HG02763 (cell line): ENCODE data around the gene CLEC3A.
"Not testable (repeated sequence)": the region's sequence is repeated elsewhere in the genome, so short reads cannot be mapped to it uniquely, and the experiment has no call there.

Experiments used
- ATAC-seq: cut with Tn5 transposase; IDR thresholded peaks from one replicate; pipeline ENCODE4 v1.9.1; 2021; ENCODE audit warnings: mild to moderate bottlenecking, moderate library complexity; ENCODE audit not compliant: unreplicated experiment

The CLEC3A gene, protein sequence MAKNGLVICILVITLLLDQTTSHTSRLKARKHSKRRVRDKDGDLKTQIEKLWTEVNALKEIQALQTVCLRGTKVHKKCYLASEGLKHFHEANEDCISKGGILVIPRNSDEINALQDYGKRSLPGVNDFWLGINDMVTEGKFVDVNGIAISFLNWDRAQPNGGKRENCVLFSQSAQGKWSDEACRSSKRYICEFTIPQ

DNA sequence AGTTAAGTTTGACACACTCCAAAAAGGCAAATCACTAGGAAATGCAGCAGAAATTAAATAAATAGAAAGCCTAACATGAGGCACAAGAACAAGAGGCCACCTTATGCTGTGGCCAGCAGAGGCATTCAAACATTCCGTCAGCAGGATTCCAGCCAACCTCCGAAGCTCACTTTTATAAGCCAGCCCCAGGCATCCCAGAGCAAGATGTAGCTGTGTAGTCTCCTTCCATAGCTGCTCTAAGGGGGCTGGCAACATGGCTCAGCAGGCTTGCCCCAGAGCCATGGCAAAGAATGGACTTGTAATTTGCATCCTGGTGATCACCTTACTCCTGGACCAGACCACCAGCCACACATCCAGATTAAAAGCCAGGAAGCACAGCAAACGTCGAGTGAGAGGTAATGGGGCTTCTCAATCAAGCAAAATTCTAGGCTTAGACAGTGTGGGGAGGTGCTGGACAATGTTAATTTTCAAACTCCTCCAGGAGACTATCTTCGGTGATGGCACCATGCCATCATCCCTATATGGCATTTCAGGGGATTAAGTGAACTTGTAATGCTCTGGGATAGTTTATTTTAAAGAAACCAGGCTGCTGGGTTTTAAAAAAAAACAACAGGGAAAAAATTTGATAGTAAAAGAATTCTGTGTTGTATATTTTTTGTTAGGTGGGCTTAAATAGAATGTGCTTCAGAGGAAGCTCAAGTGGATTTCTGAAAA is at the start of gene CLEC3A:
CLEC3A (plus strand) TSS at position 202 of the 714 bp plus-strand sequence; CDS start at position 281, 79 bp downstream.
- no peak for ATAC-seq

DNA sequence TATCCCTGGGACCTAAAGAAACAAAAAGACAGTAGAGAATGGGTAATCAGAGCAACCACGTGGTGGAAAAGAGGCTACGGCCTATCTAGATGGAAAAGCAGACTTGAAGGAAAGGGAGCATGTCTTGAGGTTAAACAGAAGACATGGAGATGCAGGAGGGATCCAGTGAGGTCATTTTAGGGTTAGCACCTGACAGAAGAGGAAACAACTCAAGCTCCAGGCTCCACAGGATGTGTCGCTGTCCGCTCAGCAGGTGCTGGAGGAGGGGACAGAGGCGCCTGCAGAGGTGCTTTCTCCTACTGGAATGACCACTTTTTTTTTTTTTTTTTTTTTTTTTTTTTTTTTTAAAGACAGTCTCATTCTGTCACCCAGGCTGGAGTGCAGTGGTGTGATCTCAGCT is 47.5 kb upstream of the CLEC3A start:
- ATAC-seq, result no peak

DNA sequence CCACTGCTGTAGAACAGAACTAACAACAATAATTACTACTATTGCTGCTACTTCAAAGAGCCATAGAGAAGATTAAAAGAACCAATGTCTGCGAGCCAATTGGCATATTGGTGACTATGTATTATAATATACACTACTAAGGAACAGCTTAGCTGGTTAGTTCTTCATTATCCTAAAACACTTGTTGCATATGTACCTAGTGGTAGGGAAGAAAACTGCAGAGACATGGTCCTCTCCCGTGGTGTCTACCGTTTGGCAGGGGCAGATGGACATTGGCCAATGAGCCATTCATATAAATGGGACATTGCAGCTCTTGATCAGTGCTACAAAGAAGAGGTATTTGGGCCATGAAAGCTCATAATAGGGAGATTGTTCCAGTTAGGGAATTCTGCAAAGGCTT is 46.4 kb upstream of the CLEC3A start:
- ATAC-seq, result no peak

DNA sequence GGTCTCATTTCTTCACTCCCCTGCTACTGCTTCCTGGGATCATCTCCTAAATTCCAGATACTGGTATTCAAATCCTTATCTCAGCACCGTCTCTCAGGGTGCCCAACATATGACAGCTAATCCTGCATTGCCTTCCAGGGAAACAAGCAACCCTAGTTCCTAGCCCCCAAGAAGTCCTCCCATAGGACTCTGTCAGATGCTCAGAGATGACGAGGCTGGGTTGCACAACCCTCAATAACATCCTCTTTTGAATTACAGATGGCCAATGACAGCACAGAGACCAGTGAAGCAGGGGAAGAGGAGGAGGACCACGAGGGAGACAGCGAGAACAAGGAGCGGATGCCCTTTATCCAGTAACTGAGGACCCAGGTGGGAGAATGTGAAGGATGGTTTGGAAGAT is 45.0 kb upstream of the CLEC3A start:
- ATAC-seq, result no peak

DNA sequence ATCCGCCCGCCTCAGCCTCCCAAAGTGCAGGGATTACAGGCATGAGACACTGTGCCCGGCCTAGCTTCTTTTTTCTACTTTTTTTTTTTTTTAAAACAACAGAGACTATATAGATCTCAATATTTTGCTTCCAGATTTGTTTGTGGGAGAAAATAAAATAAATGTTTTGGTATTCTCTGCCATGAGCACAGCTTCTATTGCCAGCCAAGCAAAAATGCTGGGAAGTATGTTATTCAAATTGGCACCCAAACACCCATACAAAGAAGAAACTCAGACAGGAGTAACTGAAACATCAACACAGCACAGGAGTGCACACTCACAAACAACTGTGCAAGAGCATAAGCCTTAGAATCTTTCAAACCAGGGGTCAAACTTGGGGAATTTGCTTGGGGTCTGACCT is 37.2 kb upstream of the CLEC3A start:
- ATAC-seq, result no peak

DNA sequence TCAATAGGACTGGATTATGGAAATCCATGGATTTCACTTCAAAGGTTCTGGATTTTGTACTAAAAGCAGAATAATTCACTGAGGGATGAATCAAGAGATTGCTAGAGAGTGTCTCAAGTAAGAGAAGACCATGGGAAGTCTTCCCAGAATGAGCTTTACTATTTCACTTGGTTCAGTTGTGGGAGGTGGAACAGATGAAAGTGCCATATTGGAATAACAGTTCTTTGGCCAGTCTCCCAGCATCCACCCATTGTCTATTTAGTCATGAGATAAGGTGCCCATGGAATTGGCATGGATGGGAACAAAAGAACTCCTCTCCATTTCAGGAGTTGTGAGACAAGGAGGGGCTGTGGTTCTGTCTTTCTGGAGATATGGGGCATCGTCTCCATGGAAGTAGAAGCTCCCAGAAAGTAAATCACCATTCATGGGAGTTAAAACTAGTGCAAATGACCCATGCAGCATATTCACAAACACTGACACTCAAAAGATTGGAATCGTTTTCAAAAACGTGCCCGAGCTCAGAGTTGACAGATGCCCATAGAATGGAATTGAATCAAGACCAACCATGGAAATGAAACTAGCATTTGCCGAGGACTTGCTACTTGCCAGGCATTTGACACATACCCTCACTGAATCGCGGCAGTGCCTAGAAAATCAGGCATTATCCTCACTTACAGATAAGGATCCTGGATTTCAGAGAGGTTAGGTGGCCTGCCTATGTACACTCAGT is 36.2 kb upstream of the CLEC3A start:
- no peak for ATAC-seq

DNA sequence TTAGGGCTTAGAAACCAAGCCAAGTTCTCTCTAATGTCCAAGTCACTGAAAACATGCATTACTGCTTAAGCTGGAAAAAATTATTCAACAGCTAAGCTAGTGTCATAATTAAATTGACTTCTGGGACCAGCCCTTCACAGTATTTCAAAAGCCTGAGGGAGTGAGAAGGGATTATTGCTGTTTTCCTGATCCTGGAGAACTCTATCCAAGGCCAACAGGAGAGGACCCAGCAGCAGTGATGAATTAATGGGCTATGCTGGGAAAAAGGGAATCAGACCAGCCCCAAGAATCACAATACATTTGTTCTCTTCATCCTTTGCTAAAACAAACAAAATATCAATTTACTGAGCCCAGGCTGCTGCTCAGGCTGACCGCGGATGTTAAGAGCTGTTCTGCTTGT is 34.5 kb upstream of the CLEC3A start:
- ATAC-seq, result no peak

DNA sequence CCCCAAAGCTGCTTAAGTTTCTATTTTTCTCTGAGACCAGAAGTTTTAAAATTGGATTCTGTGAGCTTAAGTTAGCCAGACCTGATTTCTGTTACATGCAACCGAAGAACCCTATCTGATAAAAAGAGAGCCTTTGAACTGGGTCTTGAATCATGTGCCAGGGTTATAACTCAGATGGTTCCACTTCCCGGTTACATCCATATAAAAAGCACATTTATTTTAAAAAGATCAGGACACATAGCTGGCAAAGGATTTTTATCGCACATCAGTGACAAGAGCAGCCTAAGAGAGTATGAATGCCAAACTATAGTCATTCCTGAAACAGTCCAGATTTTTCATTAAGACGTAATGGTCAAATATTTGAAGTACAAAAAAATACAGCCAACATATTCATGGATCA is 32.5 kb upstream of the CLEC3A start:
- no peak for ATAC-seq

DNA sequence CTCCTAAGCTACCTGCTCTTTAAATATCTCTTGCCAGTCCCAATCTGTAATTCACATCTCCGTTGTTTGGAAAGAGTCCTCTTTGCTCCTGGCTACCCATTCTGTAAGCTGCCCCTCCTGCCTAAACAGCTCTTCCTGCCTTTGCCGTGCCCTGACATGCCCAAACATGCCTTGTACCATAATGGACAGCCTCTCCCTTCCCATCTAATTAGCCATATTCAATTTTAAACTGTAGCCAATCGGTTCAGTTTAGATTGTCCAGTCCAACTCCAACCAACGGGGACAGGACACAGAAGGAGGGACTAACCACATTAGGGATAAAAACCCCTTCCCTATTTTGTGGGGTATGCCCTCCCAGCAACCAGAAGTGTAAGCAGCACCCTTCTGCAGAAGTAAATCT is 30.6 kb upstream of the CLEC3A start:
- no peak for ATAC-seq

DNA sequence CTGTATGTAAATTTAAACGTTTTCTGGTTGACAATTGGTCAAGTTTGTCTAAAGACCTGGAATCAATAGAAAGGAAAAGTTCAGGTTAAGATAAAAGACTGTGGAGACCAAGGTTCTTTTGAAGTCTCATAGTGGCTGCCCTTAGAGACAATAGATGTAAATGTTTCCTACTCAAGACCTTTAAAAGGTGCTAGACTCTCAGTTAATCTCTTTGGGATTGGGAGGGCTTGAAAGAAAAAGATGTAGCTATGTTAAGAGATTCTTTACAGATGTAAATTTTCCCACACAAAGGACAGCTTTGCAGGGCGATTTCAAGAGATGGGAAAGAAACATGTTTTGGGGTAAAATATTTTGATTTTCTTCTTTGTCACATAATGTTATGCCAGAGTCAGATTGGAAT is 30.0 kb upstream of the CLEC3A start:
- ATAC-seq, result not testable (repeated sequence)

DNA sequence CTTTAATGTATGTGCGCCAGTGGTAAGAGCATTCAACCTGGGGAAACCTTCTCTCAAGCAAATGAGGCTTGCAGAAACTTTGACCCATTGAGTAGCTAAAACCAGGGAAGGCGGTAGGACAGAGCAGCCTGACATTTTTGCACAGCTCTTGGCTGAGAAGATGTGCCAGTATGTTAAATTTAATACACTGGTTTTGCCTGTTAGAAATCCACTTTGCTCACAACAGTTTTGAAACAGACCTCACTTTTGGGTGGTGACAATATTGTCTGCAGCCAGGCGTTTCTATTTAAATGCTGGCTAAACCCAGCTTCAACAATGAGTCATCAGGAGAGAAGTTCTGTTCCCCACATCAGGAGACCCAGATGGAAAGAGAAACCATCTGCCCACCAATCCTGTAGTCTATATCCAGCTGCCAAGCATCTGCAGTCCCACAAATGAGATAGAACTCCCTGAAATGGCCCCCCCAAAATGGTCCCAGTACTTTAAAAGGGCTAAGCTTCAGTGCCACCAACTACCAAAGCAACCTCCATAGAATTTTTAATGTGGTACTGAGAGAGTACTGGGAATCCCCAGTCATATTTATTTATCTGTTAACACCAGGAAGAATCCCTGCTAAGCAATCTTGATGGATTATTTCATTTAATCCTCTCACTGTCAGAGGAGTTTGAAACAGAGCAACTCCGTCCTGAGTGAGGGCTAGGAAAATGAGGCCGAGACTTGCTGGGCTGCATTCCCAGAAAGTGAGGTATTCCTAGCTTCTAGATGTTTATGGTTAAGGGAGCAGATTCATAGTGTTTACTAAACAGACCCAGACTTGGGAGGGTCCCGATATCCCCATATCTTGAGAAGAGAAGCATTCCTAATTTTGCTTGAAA is 29.0 kb upstream of the CLEC3A start:
- no peak for ATAC-seq

DNA sequence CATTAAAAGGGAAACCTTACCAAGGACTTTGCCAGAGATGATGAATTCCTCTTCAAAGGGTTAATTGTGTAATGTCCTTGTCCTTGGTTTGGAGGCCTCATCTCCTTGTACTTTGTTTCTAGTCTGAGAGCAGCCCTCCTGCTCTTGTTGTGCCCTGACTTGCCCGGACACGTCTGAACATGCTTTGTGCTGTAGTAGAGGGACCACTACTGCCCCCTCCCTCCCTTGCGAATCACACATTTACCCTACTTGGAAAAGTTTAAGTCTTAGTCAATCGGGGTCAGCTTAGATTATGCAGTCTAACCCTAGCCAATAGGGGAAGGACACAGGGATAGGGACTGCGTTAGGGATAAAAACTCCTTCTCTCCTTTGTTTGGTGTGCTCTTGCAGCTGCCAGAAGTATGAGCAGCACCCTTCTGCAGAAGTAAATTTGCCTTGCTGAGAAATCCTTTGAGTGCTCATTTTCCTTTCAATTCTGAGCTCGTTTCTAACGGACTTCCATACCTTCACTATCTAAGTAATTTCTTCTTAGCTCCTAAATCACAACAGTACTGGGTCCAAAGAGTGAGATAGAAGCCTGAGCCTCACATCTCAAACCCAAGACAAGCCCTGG is 26.4 kb upstream of the CLEC3A start:
- no peak for ATAC-seq

DNA sequence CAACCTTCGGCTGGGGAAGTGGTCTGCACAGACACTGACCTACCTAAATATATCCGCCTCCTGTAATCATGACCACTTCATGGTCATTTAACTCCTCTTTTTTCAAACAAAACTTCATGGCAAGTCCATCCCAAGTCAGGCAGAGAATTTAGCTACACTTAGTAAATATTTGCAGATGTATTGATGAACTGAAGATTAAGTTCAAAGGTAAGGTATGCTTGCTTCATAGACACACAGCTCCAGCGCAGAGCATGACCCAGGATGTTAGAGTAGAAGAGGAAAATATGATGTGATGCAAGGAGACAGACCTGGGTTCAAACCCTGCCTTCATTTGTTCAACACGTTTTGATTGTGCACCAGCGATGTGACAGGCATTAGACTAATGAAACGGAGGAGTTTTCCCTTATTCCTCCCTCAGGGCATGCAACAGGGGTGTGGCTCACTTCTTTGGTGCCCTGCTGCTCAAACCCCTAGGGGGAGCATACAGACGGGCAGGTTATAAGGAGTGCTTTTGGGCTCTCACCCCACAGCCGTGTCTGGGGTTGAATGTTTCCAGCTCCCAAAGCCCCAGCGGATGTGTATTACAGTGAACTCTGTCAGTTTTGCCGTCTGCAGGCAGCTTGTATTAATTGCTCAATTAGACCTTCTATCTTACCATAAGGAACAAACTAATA is 23.9 kb upstream of the CLEC3A start:
- ATAC-seq, result no peak

DNA sequence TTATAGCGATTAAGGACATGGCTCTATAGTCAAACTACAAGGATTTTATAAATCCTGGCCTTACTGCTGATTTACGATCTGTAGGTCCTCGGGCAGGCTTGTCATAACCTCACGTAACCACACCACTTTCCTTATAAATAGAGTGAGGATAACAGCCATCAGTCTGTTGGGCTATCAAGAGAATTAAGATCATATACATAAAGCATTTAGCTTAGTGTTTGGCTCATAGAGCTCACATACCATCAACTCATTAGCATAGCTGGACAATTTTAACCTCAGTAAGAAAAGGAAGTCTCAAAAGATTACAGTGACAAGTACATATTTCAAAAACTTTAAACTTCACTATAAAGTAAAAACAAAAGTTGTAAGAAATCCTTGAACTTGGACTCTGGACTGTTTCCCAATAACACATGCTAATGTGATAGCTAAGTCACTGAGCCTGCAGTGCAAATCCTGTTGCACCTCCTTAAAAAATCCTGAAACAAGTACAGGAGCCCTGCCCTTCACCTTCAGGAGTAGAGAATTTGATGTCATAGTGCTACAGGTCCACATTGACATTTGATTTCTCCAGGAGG is 20.8 kb upstream of the CLEC3A start:
- ATAC-seq, result no peak

DNA sequence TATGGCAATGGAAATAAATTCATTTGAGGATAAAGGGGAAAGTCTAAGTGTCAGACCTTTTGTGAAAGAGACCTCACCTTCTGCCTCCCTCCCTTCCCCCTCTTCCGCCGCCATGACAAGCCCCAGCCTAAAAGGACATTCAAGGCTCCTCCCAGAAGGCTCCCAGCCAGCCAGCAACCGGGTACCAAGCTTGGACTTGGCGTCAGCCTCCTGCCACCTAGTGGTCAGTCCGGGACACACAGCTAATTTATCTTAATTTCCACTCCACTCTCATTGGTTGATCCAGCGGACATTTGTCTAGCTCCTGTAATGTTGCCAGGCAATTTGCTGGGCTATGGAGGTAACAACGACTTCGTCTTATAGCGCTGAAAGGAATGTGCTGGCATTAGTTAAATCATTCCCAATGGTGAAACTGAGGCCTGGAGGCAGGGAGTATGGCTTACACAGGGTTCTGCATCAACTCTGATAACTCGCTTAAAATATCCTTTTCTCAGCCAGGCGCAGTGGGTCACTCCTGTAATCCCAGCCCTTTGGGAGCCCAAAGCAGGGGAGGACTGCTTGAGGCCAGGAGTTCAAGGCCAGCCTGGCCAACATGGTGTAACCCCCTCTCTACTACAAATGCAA is 19.3 kb upstream of the CLEC3A start:
- peak; percentile 97 for ATAC-seq

DNA sequence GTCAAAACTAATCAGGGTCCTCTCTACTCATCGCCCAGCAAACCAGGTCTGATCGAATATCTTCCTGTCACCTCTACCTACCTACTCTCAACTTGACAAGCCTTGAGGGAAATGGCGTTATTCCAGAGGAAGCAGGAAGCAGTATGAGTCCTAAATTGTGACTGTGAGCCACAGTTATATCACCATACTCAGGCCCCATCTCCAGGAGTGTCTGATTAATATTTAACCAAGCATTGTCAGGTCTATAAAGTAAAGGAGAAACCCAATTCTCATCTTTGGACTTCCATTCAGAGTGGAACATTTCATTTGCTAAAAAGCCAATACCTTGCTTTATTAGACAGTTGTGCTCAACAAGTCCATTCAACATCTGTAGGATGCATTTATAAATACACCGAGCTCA is 17.8 kb upstream of the CLEC3A start:
- no peak for ATAC-seq

DNA sequence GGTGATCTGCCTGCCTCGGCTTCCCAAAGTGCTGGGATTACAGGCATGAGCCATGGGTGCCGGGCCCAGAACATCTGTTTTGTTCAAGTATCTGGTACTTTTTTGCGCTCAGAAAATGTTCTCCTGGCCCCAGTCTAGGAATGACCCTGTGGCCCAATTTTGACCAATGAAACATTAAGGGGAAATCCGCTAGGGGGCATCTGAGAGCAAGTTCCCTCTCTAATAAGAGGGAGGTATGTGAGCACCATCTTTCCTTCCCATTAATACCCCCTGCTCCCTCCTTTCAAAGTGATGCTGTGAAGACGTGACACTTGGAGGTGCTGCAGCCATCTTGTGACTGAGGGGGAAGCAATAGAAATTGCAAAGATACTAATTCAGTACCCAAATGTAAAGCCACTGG is 16.5 kb upstream of the CLEC3A start:
- no peak for ATAC-seq

DNA sequence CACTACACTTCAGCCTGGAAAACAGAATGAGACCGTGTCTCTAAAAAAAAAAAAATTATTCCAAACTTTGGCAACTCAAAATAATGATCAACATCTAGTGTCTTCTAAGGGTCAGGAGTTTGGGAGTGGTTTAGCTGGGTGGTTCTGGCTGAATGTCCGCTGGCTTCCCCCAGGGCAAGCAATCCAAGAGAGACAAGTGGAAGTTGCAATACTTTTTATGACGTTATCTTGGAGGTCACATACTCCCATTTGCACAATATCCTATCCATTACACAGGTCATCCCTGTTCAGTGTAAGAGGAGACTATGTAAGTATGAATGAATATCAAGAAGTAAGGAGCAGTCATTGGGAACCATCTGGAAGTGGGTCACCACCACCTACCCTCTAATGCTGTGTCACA is 15.2 kb upstream of the CLEC3A start:
- ATAC-seq, result no peak

DNA sequence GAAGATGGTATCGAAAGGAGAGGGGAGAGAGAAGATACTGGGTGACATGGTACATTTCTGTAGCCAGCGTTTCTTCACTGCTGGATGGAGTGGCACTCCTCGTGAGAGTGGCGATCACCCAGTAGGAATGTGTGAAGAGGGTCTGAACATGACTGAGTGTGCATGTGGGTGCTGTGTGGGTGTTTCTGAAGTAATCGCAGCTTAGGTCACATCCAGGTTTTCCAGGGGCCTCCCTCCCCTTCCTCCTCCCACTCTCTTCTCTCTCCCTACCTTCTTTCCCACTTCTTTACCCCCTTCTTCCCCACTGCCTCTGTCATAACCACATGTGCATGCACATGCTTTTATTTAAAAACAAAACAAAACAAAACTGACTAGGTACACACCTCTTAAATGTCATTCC is 1.8 kb downstream of the CLEC3A start:
- ATAC-seq, result no peak
